ENCODE results near the gene ZNF385A. TPM values are rescaled to one million over a fixed set of nuclear protein-coding genes. Genes with fewer than 3 reads are reported as not detected.

The ZNF385A gene
- total and polyA plus RNA-seq, 9 of the 15 experiments (the other 6 are each of a cell fraction or from before 2014, with no cell fraction given), result 1.0 to 111 (median 7.7) TPM

DNA sequence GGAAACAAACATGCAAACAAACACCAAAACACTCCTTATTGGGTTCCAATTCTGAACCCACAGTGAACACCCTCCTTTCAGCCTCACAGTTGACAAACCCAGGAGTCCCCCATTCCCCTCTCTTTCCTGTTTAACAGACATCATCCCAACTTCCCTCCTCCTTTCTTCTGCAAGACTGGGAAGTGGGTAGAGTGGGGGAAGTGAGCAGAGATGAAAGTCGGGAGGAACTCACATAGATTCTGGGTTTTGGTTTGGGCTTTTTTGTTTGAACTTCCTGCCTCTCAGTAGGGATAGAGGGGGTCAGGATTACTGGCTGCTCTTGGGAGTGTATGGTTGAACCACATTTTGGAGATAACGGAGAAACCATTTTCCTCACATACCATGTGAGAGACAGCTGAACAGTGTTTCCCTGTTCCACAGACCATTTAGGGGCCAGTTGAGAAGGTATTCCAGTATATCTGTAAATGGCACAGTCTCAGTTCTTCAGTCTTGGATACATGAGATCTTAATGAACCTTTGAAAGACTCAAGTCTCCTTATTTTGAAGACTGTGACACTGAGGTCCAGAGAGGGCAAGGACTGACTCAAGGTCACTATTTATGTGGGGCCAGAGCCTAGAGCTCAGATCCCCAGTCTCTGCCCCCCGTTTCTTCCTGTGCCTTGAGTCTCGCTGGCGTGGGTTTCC is 16.4 kb downstream of the ZNF385A start (continued):
- TF ChIP-seq BHLHE40 (IDR thresholded peaks at IDR 0.05; ENCODE audit: low read length) (no peak), ZZZ3 (IDR thresholded peaks at IDR 0.05) (no peak), NR2C1 (IDR thresholded peaks at IDR 0.05) (no peak), NR2C1 (tag; IDR thresholded peaks at IDR 0.05) (peak; percentile 31; the same call in 1 of the 2 replicates), KLF16 (IDR thresholded peaks at IDR 0.05) (no peak), HDAC1 (IDR thresholded peaks at IDR 0.05) (peak in 1 of 2 experiments; percentile 26; a peak in 1 of 4 replicates), MTA1 (IDR thresholded peaks at IDR 0.05; ENCODE audit: borderline replicate concordance) (0 out of 2 replicates have a peak, but pooled peaks have one; percentile 13), SMAD3 (CRISPR knock-in tag; conservative IDR thresholded peaks at IDR 0.05) (no peak), ZNF12 (CRISPR knock-in tag; IDR thresholded peaks at IDR 0.05) (no peak), BRD9 (IDR thresholded peaks at IDR 0.05; ENCODE audit: low read depth, partially characterized antibody) (no peak), MYNN (IDR thresholded peaks at IDR 0.05) (no peak), MYNN (CRISPR knock-in tag; IDR thresholded peaks at IDR 0.05) (no peak), HIVEP1 (CRISPR knock-in tag; IDR thresholded peaks at IDR 0.05) (no peak), SMAD1 (IDR thresholded peaks at IDR 0.05; ENCODE audit: low read depth, low read length, partially characterized antibody) (no peak), ZNF384 (IDR thresholded peaks at IDR 0.05; ENCODE audit: low read depth, low read length) (no peak), SIN3B (IDR thresholded peaks at IDR 0.05; ENCODE audit: low read depth) (no peak), GATAD2B (IDR thresholded peaks at IDR 0.05; ENCODE audit: borderline replicate concordance) (no peak), ZNF830 (CRISPR knock-in tag; IDR thresholded peaks at IDR 0.05) (no peak), ZNF408 (CRISPR knock-in tag; IDR thresholded peaks at IDR 0.05; ENCODE audit: low read depth) (no peak), CEBPB (tag; IDR thresholded peaks at IDR 0.05) (no peak), SOX6 (IDR thresholded peaks at IDR 0.05) (no peak), MED1 (CRISPR knock-in tag; IDR thresholded peaks at IDR 0.05; ENCODE audit: borderline replicate concordance) (no peak), C11orf30 (IDR thresholded peaks at IDR 0.05; ENCODE audit: low read depth) (no peak), ZEB2 (IDR thresholded peaks at IDR 0.05) (no peak), CAMTA2 (CRISPR knock-in tag; conservative IDR thresholded peaks at IDR 0.05) (no peak), PTRF (tag; IDR thresholded peaks at IDR 0.05) (peak; percentile 37; the same call in 1 of the 2 replicates)
- TF ChIP-seq, protein P1, sequence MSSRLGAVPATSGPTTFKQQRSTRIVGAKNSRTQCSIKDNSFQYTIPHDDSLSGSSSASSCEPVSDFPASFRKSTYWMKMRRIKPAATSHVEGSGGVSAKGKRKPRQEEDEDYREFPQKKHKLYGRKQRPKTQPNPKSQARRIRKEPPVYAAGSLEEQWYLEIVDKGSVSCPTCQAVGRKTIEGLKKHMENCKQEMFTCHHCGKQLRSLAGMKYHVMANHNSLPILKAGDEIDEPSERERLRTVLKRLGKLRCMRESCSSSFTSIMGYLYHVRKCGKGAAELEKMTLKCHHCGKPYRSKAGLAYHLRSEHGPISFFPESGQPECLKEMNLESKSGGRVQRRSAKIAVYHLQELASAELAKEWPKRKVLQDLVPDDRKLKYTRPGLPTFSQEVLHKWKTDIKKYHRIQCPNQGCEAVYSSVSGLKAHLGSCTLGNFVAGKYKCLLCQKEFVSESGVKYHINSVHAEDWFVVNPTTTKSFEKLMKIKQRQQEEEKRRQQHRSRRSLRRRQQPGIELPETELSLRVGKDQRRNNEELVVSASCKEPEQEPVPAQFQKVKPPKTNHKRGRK (tag; IDR thresholded peaks at IDR 0.05), result no peak
- TF ChIP-seq, protein P2, sequence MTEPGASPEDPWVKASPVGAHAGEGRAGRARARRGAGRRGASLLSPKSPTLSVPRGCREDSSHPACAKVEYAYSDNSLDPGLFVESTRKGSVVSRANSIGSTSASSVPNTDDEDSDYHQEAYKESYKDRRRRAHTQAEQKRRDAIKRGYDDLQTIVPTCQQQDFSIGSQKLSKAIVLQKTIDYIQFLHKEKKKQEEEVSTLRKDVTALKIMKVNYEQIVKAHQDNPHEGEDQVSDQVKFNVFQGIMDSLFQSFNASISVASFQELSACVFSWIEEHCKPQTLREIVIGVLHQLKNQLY (CRISPR knock-in tag; conservative IDR thresholded peaks at IDR 0.05), result no peak
